NCI-H345 treated with DMSO at 0.1 percent for 48 hours (cell line): ENCODE results near the gene TMEM131L.
"Not testable (repeated sequence)": the region's sequence is repeated elsewhere in the genome, so short reads cannot be mapped to it uniquely, and the experiment has no call there.

Experiments used
- DNase-seq: peaks from one replicate; lab custom pipeline; 2025; ENCODE audit not compliant: unreplicated experiment; lab: John Stamatoyannopoulos, UW

The TMEM131L gene

GRCh38 chr4:153447175-153447905 lies 18.8 kb upstream of the TMEM131L start:
- DNase-seq: no peak

- DNase-seq: no peak
These were observed 18.0 kb upstream of the TMEM131L start for GRCh38 chr4:153448003-153448731.

- no peak for DNase-seq
These were observed 16.8 kb upstream of the TMEM131L start for GRCh38 chr4:153449338-153449737.

GRCh38 chr4:153450544-153450917 lies 15.6 kb upstream of the TMEM131L start:
- no peak for DNase-seq

- not testable (repeated sequence) for DNase-seq
These were observed 15.0 kb upstream of the TMEM131L start for GRCh38 chr4:153451145-153451544.

GRCh38 chr4:153451911-153452657 lies 14.1 kb upstream of the TMEM131L start:
- DNase-seq: no peak

GRCh38 chr4:153452658-153453378 lies 13.3 kb upstream of the TMEM131L start:
- DNase-seq: no peak

GRCh38 chr4:153453402-153453801 lies 12.8 kb upstream of the TMEM131L start:
- no peak for DNase-seq

GRCh38 chr4:153458969-153459368 lies 7.2 kb upstream of the TMEM131L start:
- DNase-seq: no peak

- DNase-seq: not testable (repeated sequence)
These were observed 4.6 kb upstream of the TMEM131L start for GRCh38 chr4:153461549-153461948.

- DNase-seq: no peak
These were observed 2.1 kb upstream of the TMEM131L start for GRCh38 chr4:153464068-153464467.

- DNase-seq: no peak
These were observed 1.0 kb upstream of the TMEM131L start for GRCh38 chr4:153465140-153465539.

- no peak for DNase-seq
These were observed 512 bp upstream of the TMEM131L start for GRCh38 chr4:153465615-153466080.

- peak; percentile 52 for DNase-seq
These were observed 1.1 kb downstream of the TMEM131L start for GRCh38 chr4:153466949-153467896.

GRCh38 chr4:153467897-153468262 lies 1.7 kb downstream of the TMEM131L start:
- no peak for DNase-seq

- DNase-seq: no peak
These were observed 2.4 kb downstream of the TMEM131L start for GRCh38 chr4:153468587-153468986.

GRCh38 chr4:153469031-153469430 lies 2.9 kb downstream of the TMEM131L start:
- no peak for DNase-seq

GRCh38 chr4:153471071-153471697 lies 5.0 kb downstream of the TMEM131L start:
- DNase-seq: not testable (repeated sequence)

- no peak for DNase-seq
These were observed 5.5 kb downstream of the TMEM131L start for GRCh38 chr4:153471698-153472093.
